ENCODE data around the gene GPC5. TPM values are rescaled to one million over a fixed set of nuclear protein-coding genes. Genes with fewer than 3 reads are reported as not detected.

The GPC5 gene
- total RNA-seq, 2 experiments from 2014 or later, result 2.4 TPM; not detected in 1

GRCh38 chr13:91520952-91521351, 122.5 kb downstream of the GPC5 start:
- CTCF ChIA-PET (ENCODE audit: unreplicated experiment), result no interaction called here
- Histone ChIP-seq H3K4me2 (ENCODE audit: low read length) (no peak overlapping the region), H4K20me1 (ENCODE audit: insufficient read depth, low read length) (no peaks in the 10 kb centered on the region), H3K4me1 (ENCODE audit: insufficient read depth, low read length, poor library complexity, severe bottlenecking) (no peaks in the 10 kb centered on the region), H3K27ac (ENCODE audit: low read depth, low read length, poor library complexity, severe bottlenecking) (no peak overlapping the region), H2AFZ (ENCODE audit: low read length) (no peak overlapping the region), H3K36me3 (ENCODE audit: insufficient read depth, low read length) (no peaks in the 10 kb centered on the region), H3K9me2 (ENCODE audit: insufficient read depth, low read length) (no peaks in the 10 kb centered on the region), H3K79me2 (ENCODE audit: insufficient read depth, low read depth, low read length) (no peaks in the 10 kb centered on the region), H3K4me3 (ENCODE audit: low read depth, low read length, poor library complexity, severe bottlenecking) (no peak overlapping the region), H3K9me3 (ENCODE audit: low read length) (no peaks in the 10 kb centered on the region)
- no TSS peak for BruUV-seq (replicated peaks)
- POLR2A ChIA-PET, result no interaction called here
- intact Hi-C loops (cut with micrococcal nuclease; ENCODE audit: unreplicated experiment), result no loop called here
- TF ChIP-seq CTCF (conservative IDR thresholded peaks at IDR 0.05; ENCODE audit: low read length), result no peak
- no peak for TF ChIP-seq EZH2phosphoT487 (IDR thresholded peaks at IDR 0.05; ENCODE audit: borderline replicate concordance, low read depth, low read length)
- no peak for DNase-seq (ENCODE audit: low spot score)

GRCh38 chr13:91523116-91523515, 124.7 kb downstream of the GPC5 start:
- no peak for DNase-seq (ENCODE audit: low spot score)
- intact Hi-C loops (cut with micrococcal nuclease; ENCODE audit: unreplicated experiment), result no loop called here
- no TSS peak for BruUV-seq (replicated peaks)
- Histone ChIP-seq H4K20me1 (ENCODE audit: insufficient read depth, low read length) (no peaks in the 10 kb centered on the region), H3K79me2 (ENCODE audit: insufficient read depth, low read depth, low read length) (no peaks in the 10 kb centered on the region), H3K36me3 (ENCODE audit: insufficient read depth, low read length) (no peaks in the 10 kb centered on the region), H3K27ac (ENCODE audit: low read depth, low read length, poor library complexity, severe bottlenecking) (no peak overlapping the region), H3K4me1 (ENCODE audit: insufficient read depth, low read length, poor library complexity, severe bottlenecking) (no peaks in the 10 kb centered on the region), H3K4me3 (ENCODE audit: low read depth, low read length, poor library complexity, severe bottlenecking) (no peak overlapping the region), H3K9me2 (ENCODE audit: insufficient read depth, low read length) (no peaks in the 10 kb centered on the region), H3K9me3 (ENCODE audit: low read length) (no peaks in the 10 kb centered on the region), H2AFZ (ENCODE audit: low read length) (no peak overlapping the region), H3K4me2 (ENCODE audit: low read length) (no peak overlapping the region)
- TF ChIP-seq CTCF (conservative IDR thresholded peaks at IDR 0.05; ENCODE audit: low read length) (no peak), EZH2phosphoT487 (IDR thresholded peaks at IDR 0.05; ENCODE audit: borderline replicate concordance, low read depth, low read length) (no peak)
- POLR2A ChIA-PET, result interaction anchor here (0.6 to 2.3 kb wide), 8 partner anchors 8 to 199 kb away, joined by 3 to 8 read pairs (median 4); no protein-coding TSS in a partner anchor
- CTCF ChIA-PET (ENCODE audit: unreplicated experiment), result no interaction called here

GRCh38 chr13:91526543-91527033, 128.2 kb downstream of the GPC5 start:
- Histone ChIP-seq H3K4me3 (ENCODE audit: low read depth, low read length, poor library complexity, severe bottlenecking) (no peak overlapping the region), H4K20me1 (ENCODE audit: insufficient read depth, low read length) (no peaks in the 10 kb centered on the region), H2AFZ (ENCODE audit: low read length) (no peak overlapping the region), H3K9me2 (ENCODE audit: insufficient read depth, low read length) (no peaks in the 10 kb centered on the region), H3K4me2 (ENCODE audit: low read length) (no peak overlapping the region), H3K36me3 (ENCODE audit: insufficient read depth, low read length) (no peaks in the 10 kb centered on the region), H3K79me2 (ENCODE audit: insufficient read depth, low read depth, low read length) (no peaks in the 10 kb centered on the region), H3K4me1 (ENCODE audit: insufficient read depth, low read length, poor library complexity, severe bottlenecking) (no peaks in the 10 kb centered on the region), H3K27ac (ENCODE audit: low read depth, low read length, poor library complexity, severe bottlenecking) (no peak overlapping the region), H3K9me3 (ENCODE audit: low read length) (no peaks in the 10 kb centered on the region)
- TF ChIP-seq CTCF (conservative IDR thresholded peaks at IDR 0.05; ENCODE audit: low read length) (no peak), EZH2phosphoT487 (IDR thresholded peaks at IDR 0.05; ENCODE audit: borderline replicate concordance, low read depth, low read length) (no peak)
- intact Hi-C loops (cut with micrococcal nuclease; ENCODE audit: unreplicated experiment), result no loop called here
- BruUV-seq (replicated peaks), result no TSS peak
- ChIA-PET CTCF (ENCODE audit: unreplicated experiment) (no interaction called here), POLR2A (interaction anchor here (0.7 to 1.8 kb wide), 8 partner anchors 8 to 641 kb away, joined by 3 to 4 read pairs (median 3); no protein-coding TSS in a partner anchor)
- no peak for DNase-seq (ENCODE audit: low spot score)

Measured in OCI-LY7 (cell line).